Caco-2 (cell line): ENCODE measurements around the gene UST. TPM values are rescaled to one million over a fixed set of nuclear protein-coding genes. Genes with fewer than 3 reads are reported as not detected.

Experiments used
- BruUV-seq: library from RNA; stranded (reverse); fragments of 400-500 nt; replicated peaks from 2 replicates; lab custom pipeline; 2021; lab: Mats Ljungman, UMichigan
- CTCF ChIA-PET: fragments of 300-600 bp; sonication (Branson Sonifier 250); formaldehyde crosslinking; loops from one replicate; lab custom pipeline; 2022; ENCODE audit warnings: antibody characterized with exemption; lab: Charles Lee
- POLR2A ChIA-PET: fragments of 300-600 bp; sonication (Branson Sonifier 250); formaldehyde crosslinking; loops from one replicate; lab custom pipeline; 2022; ENCODE audit warnings: antibody characterized with exemption; lab: Charles Lee
- DNase-seq, 2 experiments: peaks; one replicate each; pipeline versions ENCODE4 v3.0.0 to v3.0.0-alpha.2; 2020 to 2022
- H3K27me3 ChIP-seq: replicated peaks from 2 replicates; pipeline ENCODE4 v1.6.0; 2011; ENCODE audit warnings: low read length; ENCODE audit not compliant: control insufficient read depth, insufficient read depth
- H3K36me3 ChIP-seq: 2 replicates; pipeline ENCODE4 v1.5.1; 2011; ENCODE audit warnings: low read length; ENCODE audit not compliant: control insufficient read depth, insufficient read depth
- H3K4me1 ChIP-seq: fragments of 250-450 bp; sonication (Bioruptor Pico); 2 replicates; pipeline ENCODE4 v1.5.1; 2020; ENCODE audit warnings: mild to moderate bottlenecking
- H3K4me3 ChIP-seq: 2 replicates; pipeline ENCODE4 v1.5.1; 2011; ENCODE audit warnings: low read depth, mild to moderate bottlenecking, control low read depth, low read length
- H3K9me3 ChIP-seq: fragments of 250-450 bp; sonication (Bioruptor Pico); 2 replicates; pipeline ENCODE4 v1.5.1; 2020; ENCODE audit warnings: mild to moderate bottlenecking, moderate library complexity
- H3K27ac Mint-ChIP-seq: one replicate; pipeline ENCODE4 v1.8.0; 2022; ENCODE audit warnings: mixed read lengths; ENCODE audit not compliant: unreplicated experiment
- H3K27me3 Mint-ChIP-seq: one replicate; pipeline ENCODE4 v1.8.0; 2022; ENCODE audit warnings: mixed read lengths; ENCODE audit not compliant: insufficient read depth, unreplicated experiment
- H3K36me3 Mint-ChIP-seq: one replicate; pipeline ENCODE4 v1.8.0; 2022; ENCODE audit warnings: mild to moderate bottlenecking, mixed read lengths; ENCODE audit not compliant: insufficient read depth, unreplicated experiment
- H3K4me1 Mint-ChIP-seq: one replicate; pipeline ENCODE4 v1.8.0; 2022; ENCODE audit warnings: low read depth, mixed read lengths; ENCODE audit not compliant: unreplicated experiment
- H3K4me3 Mint-ChIP-seq: one replicate; pipeline ENCODE4 v1.8.0; 2022; ENCODE audit warnings: mild to moderate bottlenecking, moderate library complexity, mixed read lengths; ENCODE audit not compliant: unreplicated experiment
- H3K9me3 Mint-ChIP-seq: one replicate; pipeline ENCODE4 v1.8.0; 2022; ENCODE audit warnings: mixed read lengths; ENCODE audit not compliant: unreplicated experiment
- intact Hi-C: fragments of 100-400 bp; cut with micrococcal nuclease; formaldehyde crosslinking; loops from one replicate; pipeline ENCODE4 v1.10.0; 2022; ENCODE audit not compliant: unreplicated experiment
- total RNA-seq: library from RNA; stranded (reverse); gene quantifications from 2 replicates; pipeline ENCODE4 v1.2.3, GENCODE V29; 2022
- TF ChIP-seq, protein P1 (sequence below), 2 experiments: fragments of 200-600 bp in 1 of 2; IDR thresholded peaks; 1 replicate in 1 of 2; 2 replicates in 1 of 2; pipeline versions ENCODE4 v1.5.1 to v1.8.0; 2011 to 2022; ENCODE audit warnings: antibody characterized with exemption in 1 of 2, control low read depth in 1 of 2, inconsistent platforms in 1 of 2, low read depth in 1 of 2, low read length in 1 of 2, mild to moderate bottlenecking in 1 of 2, moderate library complexity in 1 of 2; ENCODE audit not compliant: insufficient read depth in 1 of 2, severe bottlenecking in 1 of 2, unreplicated experiment in 1 of 2

UST gene
- total RNA-seq, 1 experiment from 2014 or later, result not detected

- Histone ChIP-seq H3K27me3 (no peaks in the 10 kb centered on the region), H3K4me3 (no peak overlapping the region), H3K9me3 (no peaks in the 10 kb centered on the region), H3K36me3 (no peaks in the 10 kb centered on the region), H3K4me1 (no peaks in the 10 kb centered on the region)
- ChIA-PET CTCF (no interaction called here), POLR2A (no interaction called here)
- no peaks in the 10 kb centered on the region for H3K9me3 Mint-ChIP-seq
- BruUV-seq, result no TSS peak
- TF ChIP-seq, protein P1, sequence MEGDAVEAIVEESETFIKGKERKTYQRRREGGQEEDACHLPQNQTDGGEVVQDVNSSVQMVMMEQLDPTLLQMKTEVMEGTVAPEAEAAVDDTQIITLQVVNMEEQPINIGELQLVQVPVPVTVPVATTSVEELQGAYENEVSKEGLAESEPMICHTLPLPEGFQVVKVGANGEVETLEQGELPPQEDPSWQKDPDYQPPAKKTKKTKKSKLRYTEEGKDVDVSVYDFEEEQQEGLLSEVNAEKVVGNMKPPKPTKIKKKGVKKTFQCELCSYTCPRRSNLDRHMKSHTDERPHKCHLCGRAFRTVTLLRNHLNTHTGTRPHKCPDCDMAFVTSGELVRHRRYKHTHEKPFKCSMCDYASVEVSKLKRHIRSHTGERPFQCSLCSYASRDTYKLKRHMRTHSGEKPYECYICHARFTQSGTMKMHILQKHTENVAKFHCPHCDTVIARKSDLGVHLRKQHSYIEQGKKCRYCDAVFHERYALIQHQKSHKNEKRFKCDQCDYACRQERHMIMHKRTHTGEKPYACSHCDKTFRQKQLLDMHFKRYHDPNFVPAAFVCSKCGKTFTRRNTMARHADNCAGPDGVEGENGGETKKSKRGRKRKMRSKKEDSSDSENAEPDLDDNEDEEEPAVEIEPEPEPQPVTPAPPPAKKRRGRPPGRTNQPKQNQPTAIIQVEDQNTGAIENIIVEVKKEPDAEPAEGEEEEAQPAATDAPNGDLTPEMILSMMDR (IDR thresholded peaks at IDR 0.05; ENCODE audit: insufficient read depth in 1 of 2, low read depth in 1 of 2, low read length in 1 of 2, severe bottlenecking in 1 of 2, unreplicated experiment in 1 of 2), result no peak
- H3K27me3 Mint-ChIP-seq, result no peaks in the 10 kb centered on the region
- DNase-seq, result no peak
- H3K36me3 Mint-ChIP-seq, result no peaks in the 10 kb centered on the region
- no peak overlapping the region for H3K4me3 Mint-ChIP-seq
- H3K27ac Mint-ChIP-seq, result no peak overlapping the region
- intact Hi-C loops, result loop anchor here (5.0 kb wide), 1 partner anchor 237 kb away; the partner anchor contains the start of gene TAB2
- no peaks in the 10 kb centered on the region for H3K4me1 Mint-ChIP-seq
These were observed 333.7 kb downstream of the UST start for GRCh38 chr6:149080511-149080910.

GRCh38 chr6:149081281-149081680 is 334.5 kb downstream of the UST start:
- TF ChIP-seq, protein P1 (IDR thresholded peaks at IDR 0.05; ENCODE audit: insufficient read depth in 1 of 2, low read depth in 1 of 2, low read length in 1 of 2, severe bottlenecking in 1 of 2, unreplicated experiment in 1 of 2), result no peak
- H3K27me3 Mint-ChIP-seq, result no peaks in the 10 kb centered on the region
- intact Hi-C loops, result loop anchor here (5.0 kb wide), 1 partner anchor 236 kb away; the partner anchor contains the start of gene TAB2
- no peak overlapping the region for H3K4me3 Mint-ChIP-seq
- H3K27ac Mint-ChIP-seq, result no peak overlapping the region
- no peaks in the 10 kb centered on the region for H3K9me3 Mint-ChIP-seq
- Histone ChIP-seq H3K9me3 (no peaks in the 10 kb centered on the region), H3K4me1 (no peaks in the 10 kb centered on the region), H3K27me3 (no peaks in the 10 kb centered on the region), H3K4me3 (no peak overlapping the region), H3K36me3 (no peaks in the 10 kb centered on the region)
- no peak for DNase-seq
- ChIA-PET CTCF (no interaction called here), POLR2A (no interaction called here)
- BruUV-seq, result no TSS peak
- H3K4me1 Mint-ChIP-seq, result no peaks in the 10 kb centered on the region
- H3K36me3 Mint-ChIP-seq, result no peaks in the 10 kb centered on the region

GRCh38 chr6:149082320-149082719 is 335.5 kb downstream of the UST start:
- Histone ChIP-seq H3K4me3 (no peak overlapping the region), H3K27me3 (no peaks in the 10 kb centered on the region), H3K4me1 (no peaks in the 10 kb centered on the region), H3K36me3 (no peaks in the 10 kb centered on the region), H3K9me3 (no peaks in the 10 kb centered on the region)
- intact Hi-C loops, result loop anchor here (1.0 to 5.0 kb wide), 4 partner anchors 53 to 434 kb away; partner anchors contain the start of gene TAB2
- H3K27me3 Mint-ChIP-seq, result no peaks in the 10 kb centered on the region
- no peak overlapping the region for H3K27ac Mint-ChIP-seq
- CTCF ChIA-PET, result interaction anchor here (0.5 to 1.0 kb wide), 7 partner anchors 13 to 350 kb away, joined by 3 to 14 read pairs (median 4); no protein-coding TSS in a partner anchor
- peak; percentile 75 to 79 for DNase-seq
- H3K36me3 Mint-ChIP-seq, result no peaks in the 10 kb centered on the region
- H3K4me1 Mint-ChIP-seq, result no peaks in the 10 kb centered on the region
- no peak overlapping the region for H3K4me3 Mint-ChIP-seq
- no TSS peak for BruUV-seq
- TF ChIP-seq, protein P1 (IDR thresholded peaks at IDR 0.05; ENCODE audit: insufficient read depth in 1 of 2, low read depth in 1 of 2, low read length in 1 of 2, severe bottlenecking in 1 of 2, unreplicated experiment in 1 of 2), result peak; percentile 76 to 77
- no peaks in the 10 kb centered on the region for H3K9me3 Mint-ChIP-seq
- POLR2A ChIA-PET, result interaction anchor here (0.5 kb wide), 1 partner anchor 48 kb away, joined by 3 read pairs; no protein-coding TSS in a partner anchor
